GM12878 (cell line): ENCODE results near the gene DTX4. TPM values are rescaled to one million over a fixed set of nuclear protein-coding genes. Genes with fewer than 3 reads are reported as not detected.

Experiments used
- ATAC-seq: fragments of 200-7000 bp; cut with Tn5 transposase; 3 replicates; pipeline ENCODE4 v1.9.1; 2020; ENCODE audit warnings: mild to moderate bottlenecking, moderate library complexity
- BruUV-seq: library from RNA; stranded (reverse); fragments of 400-500 nt; replicated peaks from 2 replicates; lab custom pipeline; 2021; lab: Mats Ljungman, UMichigan
- CTCF ChIA-PET: fragments of 300-600 bp; sonication (Branson Sonifier 250); formaldehyde crosslinking; extraction: SDS; loops from one replicate; lab custom pipeline; 2021; ENCODE audit warnings: inconsistent platforms; lab: Yijun Ruan, JAX
- POLR2A ChIA-PET: fragments of 350-600 bp; formaldehyde crosslinking; extraction: SDS; loops from one replicate; lab custom pipeline; 2021; ENCODE audit warnings: inconsistent platforms; lab: Charles Lee
- RAD21 ChIA-PET: fragments of 300-600 bp; sonication (Branson Sonifier 250); formaldehyde crosslinking; loops from one replicate; lab custom pipeline; 2023; ENCODE audit warnings: antibody characterized with exemption; ENCODE audit not compliant: unreplicated experiment; lab: Charles Lee
- SMC1A ChIA-PET: fragments of 300-600 bp; sonication (Branson Sonifier 250); formaldehyde crosslinking; loops from one replicate; lab custom pipeline; 2023; ENCODE audit not compliant: unreplicated experiment, uncharacterized antibody; lab: Charles Lee
- DNase-seq: peaks from one replicate; pipeline ENCODE4 v3.0.0-alpha.2; 2011; ENCODE audit warnings: low read depth, low spot score
- FAIRE-seq: peaks from 3 replicates; lab custom pipeline; 2011; peaks lifted over from hg19 to GRCh38; lab: Jason Lieb, UNC
- H2AFZ ChIP-seq: 2 replicates; pipeline ENCODE4 v1.6.0; 2011; ENCODE audit warnings: low read depth, low read length, control low read depth; ENCODE audit not compliant: control insufficient read depth
- H3K27ac ChIP-seq: 2 replicates; pipeline ENCODE4 v1.5.1; 2011; ENCODE audit warnings: control low read depth; ENCODE audit not compliant: control insufficient read depth, insufficient read depth
- H3K27me3 ChIP-seq, 2 experiments: replicated peaks in 1 of 2; 2 replicates each; pipeline versions ENCODE4 v1.6.0 to v1.6.1; 2011; ENCODE audit warnings: low read length in 1 of 2; ENCODE audit not compliant: control insufficient read depth in 2 of 2, insufficient read depth in 2 of 2
- H3K36me3 ChIP-seq, 2 experiments: 2 replicates each; pipeline ENCODE4 v1.5.1; 2011; ENCODE audit warnings: low read length in 1 of 2; ENCODE audit not compliant: control insufficient read depth in 2 of 2, insufficient read depth in 2 of 2
- H3K4me1 ChIP-seq: 2 replicates; pipeline ENCODE4 v1.6.1; 2011; ENCODE audit warnings: mild to moderate bottlenecking, low read length, moderate library complexity, mixed read lengths; ENCODE audit not compliant: control insufficient read depth, insufficient read depth
- H3K4me2 ChIP-seq: 2 replicates; pipeline ENCODE4 v1.6.0; 2011; ENCODE audit warnings: control low read depth; ENCODE audit not compliant: control insufficient read depth, insufficient read depth
- H3K4me3 ChIP-seq: fragments of 200-600 bp; sonication (generic); 2 replicates; pipeline ENCODE4 v1.5.1; 2016
- H3K79me2 ChIP-seq: 2 replicates; pipeline ENCODE4 v1.6.0; 2011; ENCODE audit warnings: low read length; ENCODE audit not compliant: control insufficient read depth, insufficient read depth
- H3K9ac ChIP-seq: 2 replicates; pipeline ENCODE4 v1.8.0; 2011; ENCODE audit warnings: low read length, control low read depth, mixed read lengths; ENCODE audit not compliant: control insufficient read depth, insufficient read depth
- H3K9me3 ChIP-seq: replicated peaks from 3 replicates; pipeline ENCODE4 v1.5.1; 2011; ENCODE audit warnings: mild to moderate bottlenecking, low read length; ENCODE audit not compliant: control insufficient read depth, insufficient read depth
- H4K20me1 ChIP-seq: 2 replicates; pipeline ENCODE4 v1.6.0; 2011; ENCODE audit not compliant: control insufficient read depth, insufficient read depth
- CREB1 ChIP-seq: IDR thresholded peaks from 2 replicates; pipeline ENCODE4 v1.6.1; 2012; ENCODE audit warnings: low read depth, mild to moderate bottlenecking, inconsistent platforms
- EGR1 ChIP-seq, 2 experiments: IDR thresholded peaks; 1 replicate in 1 of 2; 2 replicates in 1 of 2; pipeline ENCODE4 v1.6.1; 2011 to 2012; ENCODE audit warnings: low read depth in 2 of 2, low read length in 2 of 2, borderline replicate concordance in 1 of 2, mild to moderate bottlenecking in 1 of 2, moderate library complexity in 1 of 2
- EP300 ChIP-seq, 2 experiments: fragments of 150-350 bp in 1 of 2; IDR thresholded peaks; 2 replicates each; pipeline ENCODE4 v1.6.1; 2011 to 2012; ENCODE audit warnings: low read depth in 2 of 2, low read length in 2 of 2, borderline replicate concordance in 1 of 2, improper control_type of control experiment in 1 of 2, inconsistent platforms in 1 of 2; ENCODE audit not compliant: control insufficient read depth in 1 of 2
- FOXK2 ChIP-seq: fragments of 450-650 bp; IDR thresholded peaks from 2 replicates; pipeline ENCODE4 v1.6.1; 2017; ENCODE audit warnings: mild to moderate bottlenecking, moderate library complexity
- IKZF2 ChIP-seq, 2 experiments: fragments of 450-650 bp; IDR thresholded peaks; 2 replicates each; pipeline ENCODE4 v1.6.1; 2017; ENCODE audit warnings: mild to moderate bottlenecking in 2 of 2, moderate library complexity in 2 of 2
- JUNB ChIP-seq: IDR thresholded peaks from 2 replicates; pipeline ENCODE4 v1.6.1; 2016; ENCODE audit warnings: antibody characterized with exemption, mild to moderate bottlenecking
- MEF2B ChIP-seq: fragments of 450-650 bp; IDR thresholded peaks from 2 replicates; pipeline ENCODE4 v1.6.1; 2018; ENCODE audit warnings: mild to moderate bottlenecking, moderate library complexity; ENCODE audit not compliant: partially characterized antibody, poor library complexity, severe bottlenecking
- NFYA ChIP-seq: IDR thresholded peaks from 2 replicates; pipeline ENCODE4 v1.6.1; 2011; ENCODE audit warnings: low read depth, mild to moderate bottlenecking, low read length, improper control_type of control experiment, borderline replicate concordance
- PAX8 ChIP-seq: fragments of 450-650 bp; IDR thresholded peaks from 2 replicates; pipeline ENCODE4 v1.6.1; 2017; ENCODE audit warnings: mild to moderate bottlenecking, moderate library complexity
- POLR2AphosphoS2 ChIP-seq: IDR thresholded peaks from 2 replicates; pipeline ENCODE4 v1.6.1; 2011; ENCODE audit warnings: low read depth, mild to moderate bottlenecking, low read length, improper control_type of control experiment, moderate library complexity
- POLR2AphosphoS5 ChIP-seq: IDR thresholded peaks from 2 replicates; pipeline ENCODE4 v1.6.1; 2011; ENCODE audit warnings: mild to moderate bottlenecking, low read length, inconsistent platforms
- SIN3A ChIP-seq: IDR thresholded peaks from 2 replicates; pipeline ENCODE4 v1.6.1; 2012; ENCODE audit warnings: low read depth, low read length, improper control_type of control experiment
- TCF12 ChIP-seq: IDR thresholded peaks from 2 replicates; pipeline ENCODE4 v1.6.1; 2011; ENCODE audit warnings: low read depth, mild to moderate bottlenecking, low read length
- TCF3 ChIP-seq: IDR thresholded peaks from 2 replicates; pipeline ENCODE4 v1.6.1; 2012; ENCODE audit warnings: low read depth, mild to moderate bottlenecking, low read length, borderline replicate concordance; ENCODE audit not compliant: insufficient read depth
- USF2 ChIP-seq: IDR thresholded peaks from 2 replicates; pipeline ENCODE4 v1.6.1; 2011; ENCODE audit warnings: low read depth, low read length, improper control_type of control experiment, borderline replicate concordance
- ZNF384 ChIP-seq: IDR thresholded peaks from 2 replicates; pipeline ENCODE4 v1.6.1; 2012; ENCODE audit warnings: low read depth, mild to moderate bottlenecking, low read length, improper control_type of control experiment, borderline replicate concordance
- WGBS: methylation state at CpG from one replicate; pipeline ENCODE4 v1.1.6; 2016; ENCODE audit warnings: low lambda C conversion rate; ENCODE audit not compliant: insufficient replicate concordance, insufficient coverage; ENCODE audit errors: missing lambda C conversion rate; 5-methylcytosine and 5-hydroxymethylcytosine counted together
- in situ Hi-C: fragments of 300-500 bp; cut with MboI; formaldehyde crosslinking; loops from 9 replicates; pipeline ENCODE4 v1.14.3; 2018; ENCODE audit warnings: mixed read lengths
- intact Hi-C: fragments of 100-400 bp; cut with micrococcal nuclease; formaldehyde crosslinking; loops from one replicate; pipeline ENCODE4 v1.14.2; 2022; ENCODE audit not compliant: unreplicated experiment
- polyA plus RNA-seq, 11 experiments: library from polyadenylated mRNA; depleted of rRNA in 4 of 11; unstranded in 6 of 11; stranded (reverse) in 5 of 11; fragments of >200 nt; fragmentation: Nextera tagmentation in 4 of 11; fragmentation: Illumina TruSeq in 1 of 11; extraction: Ambion mirVana in 4 of 11; extraction: Trizol in 1 of 11; gene quantifications; 1 replicate in 1 of 11; 2 replicates in 10 of 11; pipeline versions ENCODE4 v1.2.1 to v1.2.3, GENCODE V29; 2011 to 2016; ENCODE audit warnings: inconsistent platforms in 2 of 11, missing spikeins in 2 of 11, low read depth in 1 of 11
- total RNA-seq, 4 experiments: library from RNA; depleted of rRNA in 3 of 4; stranded (reverse); fragments of >200 nt in 3 of 4; fragmentation: Illumina TruSeq in 1 of 4; extraction: Trizol in 1 of 4; gene quantifications; 2 replicates each; pipeline versions ENCODE4 v1.2.1 to v1.2.3, GENCODE V29; 2013 to 2021
- TF ChIP-seq, protein P1 (sequence below): fragments of 450-650 bp; IDR thresholded peaks from 2 replicates; pipeline ENCODE4 v1.6.1; 2017; ENCODE audit warnings: antibody characterized with exemption, mild to moderate bottlenecking, moderate library complexity

Gene DTX4
- total and polyA plus RNA-seq, 10 of the 15 experiments (the other 5 are each of a cell fraction or from before 2014, with no cell fraction given) = 3.8 to 25.8 (median 10.5) TPM

- TF ChIP-seq USF2 (no peak), PAX8 (no peak), EGR1 (IDR thresholded peaks at IDR 0.05; ENCODE audit: borderline replicate concordance in 1 of 2, low read depth in 2 of 2, low read length in 2 of 2) (no peak), EP300 (IDR thresholded peaks at IDR 0.05; ENCODE audit: borderline replicate concordance in 1 of 2, control insufficient read depth in 1 of 2, low read depth in 2 of 2, low read length in 2 of 2) (no peak), JUNB (no peak), CREB1 (no peak), ZNF384 (no peak), SIN3A (no peak), FOXK2 (no peak)
Measured at GRCh38 chr11:59174664-59175033, 2.7 kb downstream of the DTX4 start (continued).

DNA sequence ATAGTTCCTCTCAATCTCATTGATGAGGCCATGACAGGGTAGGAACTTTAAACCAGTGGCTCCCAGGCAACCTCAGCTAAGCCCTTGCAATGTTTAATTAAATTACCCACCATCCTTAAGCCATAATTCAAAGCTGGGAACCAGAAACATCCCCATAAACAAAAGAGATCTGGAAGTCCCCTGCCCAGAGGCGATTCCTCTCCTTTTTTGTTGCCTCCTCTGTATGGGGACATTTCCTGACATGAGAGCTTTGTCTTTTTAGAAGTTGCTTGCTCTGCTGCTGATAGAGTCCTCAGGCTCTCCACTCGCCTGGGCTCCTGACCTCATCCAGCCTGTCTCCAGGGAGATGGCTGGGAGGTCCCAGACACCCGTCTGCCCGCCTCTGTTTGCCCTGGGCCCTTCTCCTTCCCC lies 3.2 kb downstream of the DTX4 start:
- POLR2A ChIA-PET = interaction anchor here (1.0 to 4.3 kb wide), 10 partner anchors 8 to 38 kb away, joined by 5 to 32 read pairs (median 10); partner anchors contain the start of gene MPEG1
- WGBS = 60% methylated on average over 4 of the region's 4 CpGs
- BruUV-seq = no TSS peak

More for the DNA sequence above, 3.2 kb downstream of the DTX4 start:
- no peaks in the 10 kb centered on the region for H3K27me3 ChIP-seq
- H3K4me3 ChIP-seq = peak overlapping the region; percentile 93
- peaks cover 61% of the 10 kb centered on the region for H3K79me2 ChIP-seq
- in situ Hi-C loops (loop anchor here (10.0 to 25.0 kb wide), 2 partner anchors 380 to 1587 kb away; partner anchors contain the start of gene MS4A15), intact Hi-C loops (no loop called here)
- no peaks in the 10 kb centered on the region for H4K20me1 ChIP-seq
- peak overlapping the region; percentile 32 for H3K9ac ChIP-seq
- ChIA-PET SMC1A (interaction anchor here (0.8 to 14.9 kb wide), 13 partner anchors 10 to 255 kb away, joined by 3 to 155 read pairs (median 5); partner anchors contain the start of gene MPEG1), CTCF (interaction anchor here (0.6 to 30.3 kb wide), 17 partner anchors 9 to 1467 kb away, joined by 3 to 1180 read pairs (median 4); partner anchors contain the start of gene MPEG1), RAD21 (interaction anchor here (1.0 to 9.0 kb wide), 8 partner anchors 11 to 108 kb away, joined by 3 to 183 read pairs (median 10); partner anchors contain the start of gene MPEG1)
- H2AFZ ChIP-seq = no peak overlapping the region
- H3K4me1 ChIP-seq = peaks cover 6% of the 10 kb centered on the region
- peak; percentile 1; the same call in 2 of the 3 replicates for ATAC-seq
- H3K27ac ChIP-seq = peak overlapping the region; percentile 84; the same call in 1 of the 2 replicates
- TF ChIP-seq POLR2AphosphoS5 (peak; percentile 13), TCF12 (no peak), TCF3 (no peak), POLR2AphosphoS2 (peak; percentile 50; the same call in 1 of the 2 replicates), MEF2B (peak; percentile 75), IKZF2 (IDR thresholded peaks at IDR 0.05) (no peak), NFYA (no peak)
- TF ChIP-seq, protein P1, sequence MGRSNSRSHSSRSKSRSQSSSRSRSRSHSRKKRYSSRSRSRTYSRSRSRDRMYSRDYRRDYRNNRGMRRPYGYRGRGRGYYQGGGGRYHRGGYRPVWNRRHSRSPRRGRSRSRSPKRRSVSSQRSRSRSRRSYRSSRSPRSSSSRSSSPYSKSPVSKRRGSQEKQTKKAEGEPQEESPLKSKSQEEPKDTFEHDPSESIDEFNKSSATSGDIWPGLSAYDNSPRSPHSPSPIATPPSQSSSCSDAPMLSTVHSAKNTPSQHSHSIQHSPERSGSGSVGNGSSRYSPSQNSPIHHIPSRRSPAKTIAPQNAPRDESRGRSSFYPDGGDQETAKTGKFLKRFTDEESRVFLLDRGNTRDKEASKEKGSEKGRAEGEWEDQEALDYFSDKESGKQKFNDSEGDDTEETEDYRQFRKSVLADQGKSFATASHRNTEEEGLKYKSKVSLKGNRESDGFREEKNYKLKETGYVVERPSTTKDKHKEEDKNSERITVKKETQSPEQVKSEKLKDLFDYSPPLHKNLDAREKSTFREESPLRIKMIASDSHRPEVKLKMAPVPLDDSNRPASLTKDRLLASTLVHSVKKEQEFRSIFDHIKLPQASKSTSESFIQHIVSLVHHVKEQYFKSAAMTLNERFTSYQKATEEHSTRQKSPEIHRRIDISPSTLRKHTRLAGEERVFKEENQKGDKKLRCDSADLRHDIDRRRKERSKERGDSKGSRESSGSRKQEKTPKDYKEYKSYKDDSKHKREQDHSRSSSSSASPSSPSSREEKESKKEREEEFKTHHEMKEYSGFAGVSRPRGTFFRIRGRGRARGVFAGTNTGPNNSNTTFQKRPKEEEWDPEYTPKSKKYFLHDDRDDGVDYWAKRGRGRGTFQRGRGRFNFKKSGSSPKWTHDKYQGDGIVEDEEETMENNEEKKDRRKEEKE = no peak
- no peak for FAIRE-seq
- peaks cover 16% of the 10 kb centered on the region; the same call in 2 of the 3 replicates for H3K9me3 ChIP-seq
- 0 out of 4 replicates have a peak, but pooled peaks cover 0 to 3% of the 10 kb centered on the region in 2 experiments for H3K36me3 ChIP-seq
- no peak for DNase-seq
- H3K4me2 ChIP-seq = peak overlapping the region; percentile 93
